MCF 10A (cell line): Measurements from ENCODE around the gene ARHGAP10. TPM values are rescaled to one million over a fixed set of nuclear protein-coding genes. Genes with fewer than 3 reads are reported as not detected.
A peak's percentile ranks its signal among the peaks of the same experiment; 100 is the strongest.

Experiments
- BruUV-seq: library from RNA; stranded (reverse); fragments of 400-500 nt; replicated peaks from 2 replicates; lab custom pipeline; 2021; lab: Mats Ljungman, UMichigan
- CTCF ChIA-PET: fragments of 300-600 bp; sonication (Branson Sonifier 250); formaldehyde crosslinking; extraction: SDS; loops from one replicate; lab custom pipeline; 2021; ENCODE audit warnings: antibody characterized with exemption, inconsistent platforms; lab: Yijun Ruan, JAX
- POLR2A ChIA-PET: fragments of 300-600, 350-650 bp; sonication (Branson Sonifier 250); formaldehyde crosslinking; extraction: SDS; loops from one replicate; lab custom pipeline; 2020; ENCODE audit warnings: antibody characterized with exemption, inconsistent platforms; lab: Yijun Ruan, JAX
- DNase-seq: peaks from one replicate; pipeline ENCODE4 v3.0.0-alpha.2; 2018; ENCODE audit not compliant: unreplicated experiment
- H3K27ac Mint-ChIP-seq: one replicate; pipeline ENCODE4 v1.8.0; 2022; ENCODE audit warnings: mild to moderate bottlenecking, low read depth, mixed read lengths; ENCODE audit not compliant: unreplicated experiment
- H3K27me3 Mint-ChIP-seq: one replicate; pipeline ENCODE4 v1.8.0; 2022; ENCODE audit warnings: mixed read lengths; ENCODE audit not compliant: insufficient read depth, unreplicated experiment
- H3K36me3 Mint-ChIP-seq: one replicate; pipeline ENCODE4 v1.8.0; 2022; ENCODE audit warnings: mild to moderate bottlenecking, moderate library complexity, mixed read lengths; ENCODE audit not compliant: insufficient read depth, unreplicated experiment
- H3K4me1 Mint-ChIP-seq: one replicate; pipeline ENCODE4 v1.8.0; 2022; ENCODE audit warnings: mixed read lengths; ENCODE audit not compliant: insufficient read depth, unreplicated experiment
- H3K4me3 Mint-ChIP-seq: one replicate; pipeline ENCODE4 v1.8.0; 2022; ENCODE audit warnings: mild to moderate bottlenecking, moderate library complexity, mixed read lengths; ENCODE audit not compliant: unreplicated experiment
- H3K9me3 Mint-ChIP-seq: one replicate; pipeline ENCODE4 v1.8.0; 2022; ENCODE audit warnings: mixed read lengths; ENCODE audit not compliant: unreplicated experiment
- CTCF ChIP-seq: fragments of 200-600 bp; IDR thresholded peaks from one replicate; pipeline ENCODE4 v1.8.0; 2022; ENCODE audit warnings: antibody characterized with exemption, mild to moderate bottlenecking; ENCODE audit not compliant: unreplicated experiment
- intact Hi-C: fragments of 100-400 bp; cut with micrococcal nuclease; formaldehyde crosslinking; loops from 2 replicates; pipeline ENCODE4 v1.14.1; 2022
- total RNA-seq: library from RNA; stranded (reverse); gene quantifications from 2 replicates; pipeline ENCODE4 v1.2.3, GENCODE V29; 2022

The ARHGAP10 gene
- total RNA-seq, 1 experiment from 2014 or later, result 22.4 TPM

- BruUV-seq, result no TSS peak
These were observed 82.1 kb downstream of the ARHGAP10 start for GRCh38 chr4:147813973-147814372.

GRCh38 chr4:147814376-147814775 lies 82.5 kb downstream of the ARHGAP10 start:
- H3K27ac Mint-ChIP-seq, result peak overlapping the region; percentile 19
- CTCF ChIA-PET, result interaction anchor here (0.7 to 1.3 kb wide), 2 partner anchors 33 to 52 kb away, joined by 3 to 4 read pairs; no protein-coding TSS in a partner anchor

More at GRCh38 chr4:147813973-147814372, 82.1 kb downstream of the ARHGAP10 start:
- intact Hi-C loops, result no loop called here
- no peak overlapping the region for H3K27ac Mint-ChIP-seq
- peaks cover 22% of the 10 kb centered on the region for H3K4me1 Mint-ChIP-seq
- no peak overlapping the region for H3K4me3 Mint-ChIP-seq
- POLR2A ChIA-PET, result interaction anchor here (0.8 kb wide), 1 partner anchor 49 kb away, joined by 7 read pairs; no protein-coding TSS in a partner anchor
- no peak for DNase-seq
- no peaks in the 10 kb centered on the region for H3K27me3 Mint-ChIP-seq
- H3K9me3 Mint-ChIP-seq, result no peaks in the 10 kb centered on the region
- TF ChIP-seq CTCF, result no peak
- peaks cover 6% of the 10 kb centered on the region for H3K36me3 Mint-ChIP-seq
- CTCF ChIA-PET, result interaction anchor here (0.7 to 1.3 kb wide), 2 partner anchors 34 to 53 kb away, joined by 3 to 4 read pairs; no protein-coding TSS in a partner anchor

GRCh38 chr4:147815741-147816140 lies 83.9 kb downstream of the ARHGAP10 start:
- H3K9me3 Mint-ChIP-seq, result no peaks in the 10 kb centered on the region
- no peak overlapping the region for H3K27ac Mint-ChIP-seq
- intact Hi-C loops, result no loop called here
- H3K27me3 Mint-ChIP-seq, result no peaks in the 10 kb centered on the region
- H3K4me1 Mint-ChIP-seq, result peaks cover 23% of the 10 kb centered on the region
- no TSS peak for BruUV-seq
- ChIA-PET CTCF (interaction anchor here (0.9 to 1.4 kb wide), 2 partner anchors 9 to 20 kb away, joined by 3 to 4 read pairs; no protein-coding TSS in a partner anchor), POLR2A (interaction anchor here (0.9 to 1.2 kb wide), 2 partner anchors 14 to 84 kb away, joined by 3 to 4 read pairs; partner anchors contain the start of gene ARHGAP10)
- no peak for DNase-seq
- TF ChIP-seq CTCF, result no peak
- peaks cover 5% of the 10 kb centered on the region for H3K36me3 Mint-ChIP-seq
- H3K4me3 Mint-ChIP-seq, result no peak overlapping the region

More at GRCh38 chr4:147814376-147814775, 82.5 kb downstream of the ARHGAP10 start:
- Mint-ChIP-seq H3K4me3 (no peak overlapping the region), H3K9me3 (no peaks in the 10 kb centered on the region), H3K36me3 (peaks cover 6% of the 10 kb centered on the region), H3K4me1 (peaks cover 22% of the 10 kb centered on the region), H3K27me3 (no peaks in the 10 kb centered on the region)
- no TSS peak for BruUV-seq
- no peak for TF ChIP-seq CTCF
- intact Hi-C loops, result no loop called here
- POLR2A ChIA-PET, result no interaction called here
- no peak for DNase-seq

- H3K36me3 Mint-ChIP-seq, result no peaks in the 10 kb centered on the region
- intact Hi-C loops, result no loop called here
- no peaks in the 10 kb centered on the region for H3K27me3 Mint-ChIP-seq
- ChIA-PET CTCF (interaction anchor here (0.6 to 1.4 kb wide), 4 partner anchors 10 to 370 kb away, joined by 3 to 4 read pairs (median 3); no protein-coding TSS in a partner anchor), POLR2A (interaction anchor here (0.9 to 1.2 kb wide), 4 partner anchors 9 to 85 kb away, joined by 3 to 4 read pairs (median 3); partner anchors contain the start of gene ARHGAP10)
- H3K4me3 Mint-ChIP-seq, result no peak overlapping the region
- no TSS peak for BruUV-seq
- DNase-seq, result no peak
- TF ChIP-seq CTCF, result no peak
- peaks cover 32% of the 10 kb centered on the region for H3K4me1 Mint-ChIP-seq
- H3K27ac Mint-ChIP-seq, result no peak overlapping the region
- H3K9me3 Mint-ChIP-seq, result no peaks in the 10 kb centered on the region
These were observed 84.7 kb downstream of the ARHGAP10 start for GRCh38 chr4:147816382-147817254.
